Measurements from ENCODE around the gene ERCC6L.
"Not testable (repeated sequence)": the region's sequence is repeated elsewhere in the genome, so short reads cannot be mapped to it uniquely, and the experiment has no call there.

The ERCC6L gene

DNA sequence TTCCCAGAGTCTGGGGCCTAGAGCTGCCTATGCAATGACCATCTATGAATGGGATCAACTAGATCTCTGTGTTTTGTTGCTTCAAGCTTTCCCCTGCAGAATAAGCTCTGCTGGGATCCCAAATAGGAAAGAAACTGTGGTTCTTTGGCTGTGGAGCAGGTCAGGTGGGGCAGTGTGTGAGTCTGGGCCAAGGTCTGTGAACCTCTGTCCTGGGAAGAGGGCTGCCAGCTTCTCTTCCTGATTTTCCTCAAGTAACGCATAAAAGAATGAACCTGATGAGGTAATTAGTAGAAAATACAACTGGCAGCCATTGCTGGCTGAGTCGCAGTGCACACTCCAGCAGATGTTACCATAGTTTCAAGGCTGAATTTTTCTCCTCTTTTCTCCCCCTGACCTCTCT is 61.8 kb downstream of the ERCC6L start:
- no peak for DNase-seq (ENCODE audit: extremely low read depth in 1 of 2, low read depth in 1 of 2)

DNA sequence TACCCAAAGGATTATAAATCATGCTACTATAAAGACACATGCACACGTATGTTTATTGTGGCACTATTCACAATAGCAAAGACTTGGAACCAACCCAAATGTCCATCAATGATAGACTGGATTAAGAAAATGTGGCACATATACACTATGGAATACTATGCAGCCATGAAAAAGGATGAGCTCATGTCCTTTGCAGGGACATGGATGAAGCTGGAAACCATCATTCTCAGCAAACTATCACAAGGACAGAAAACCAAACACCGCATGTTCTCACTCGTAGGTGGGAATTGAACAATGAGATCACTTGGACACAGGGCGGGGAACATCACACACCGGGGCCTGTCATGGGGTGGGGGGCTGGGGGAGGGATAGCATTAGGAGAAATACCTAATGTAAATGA is 62.5 kb downstream of the ERCC6L start:
- DNase-seq (ENCODE audit: extremely low read depth in 1 of 2, low read depth in 1 of 2): not testable (repeated sequence)

DNA sequence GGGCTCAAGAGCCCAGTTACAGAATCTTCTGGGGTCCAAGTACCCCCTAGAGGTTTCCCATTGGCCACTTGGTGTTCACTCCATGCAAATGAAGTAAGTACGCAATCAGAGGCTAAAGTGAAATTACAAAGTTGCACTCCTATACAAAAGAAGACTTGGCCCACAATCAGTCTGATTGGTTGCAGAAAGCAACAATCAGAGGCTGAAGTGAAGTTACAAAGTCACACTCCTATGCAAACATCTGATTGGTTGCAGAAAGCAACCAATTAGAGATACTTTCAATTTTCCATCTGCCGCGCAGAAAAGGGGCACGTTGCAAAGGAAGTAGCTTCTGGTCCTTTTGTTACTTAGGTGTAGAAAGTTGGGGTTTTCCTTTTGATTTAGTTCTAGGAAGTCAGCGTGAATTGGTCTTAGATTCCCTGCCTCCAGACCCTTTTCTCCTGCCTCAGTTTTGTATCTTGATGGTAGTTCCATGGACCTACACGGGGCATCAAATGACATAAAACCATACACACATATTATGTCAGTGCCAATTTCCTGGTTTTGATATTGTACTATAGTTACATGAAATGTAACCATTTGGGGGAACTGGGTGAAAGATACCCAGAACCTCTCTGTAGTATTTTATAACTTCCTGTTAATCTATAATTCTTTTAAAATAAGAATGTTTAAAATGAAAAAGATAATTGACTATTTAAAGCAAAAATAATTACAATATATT is 69.7 kb downstream of the ERCC6L start:
- no peak for DNase-seq (ENCODE audit: extremely low read depth in 1 of 2, low read depth in 1 of 2)

DNA sequence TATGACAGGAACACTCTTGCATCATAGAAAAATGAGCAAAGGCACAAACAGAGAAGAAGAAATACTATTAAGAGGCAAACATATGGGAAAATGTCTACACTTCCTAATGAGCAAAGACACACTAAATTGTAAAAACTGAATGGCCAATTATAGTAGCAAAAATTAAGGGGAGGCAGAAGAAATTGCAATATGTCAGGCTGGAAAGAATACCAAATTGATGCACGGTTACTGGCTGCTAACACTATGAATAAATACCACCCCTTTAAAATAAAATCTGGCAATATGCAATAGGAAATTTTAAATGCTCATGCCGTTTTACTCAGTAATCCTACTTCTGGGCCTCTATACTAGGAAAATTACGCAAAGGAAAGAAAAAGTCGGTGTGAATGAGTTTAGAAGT is 73.3 kb downstream of the ERCC6L start:
- no peak for DNase-seq (ENCODE audit: extremely low read depth in 1 of 2, low read depth in 1 of 2)

DNA sequence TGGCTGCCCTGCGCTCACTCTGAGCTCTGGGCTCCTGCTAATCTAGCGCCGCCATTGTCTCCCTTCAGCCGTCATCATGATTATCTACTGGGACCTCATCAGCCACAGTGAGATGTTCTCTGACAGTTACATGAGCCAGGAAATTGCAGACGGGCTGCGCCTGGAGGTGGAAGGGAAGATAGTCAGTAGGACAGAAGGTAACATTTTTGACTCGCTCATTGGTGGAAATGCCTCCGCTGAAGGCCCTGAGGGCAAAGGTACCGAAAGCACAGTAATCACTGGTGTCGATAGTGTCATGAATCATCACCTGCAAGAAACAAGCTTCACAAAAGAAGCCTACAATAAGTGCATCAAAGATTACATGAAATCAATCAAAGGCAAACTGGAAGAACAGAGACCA is 79.1 kb downstream of the ERCC6L start:
- DNase-seq (ENCODE audit: extremely low read depth in 1 of 2, low read depth in 1 of 2): no peak

DNA sequence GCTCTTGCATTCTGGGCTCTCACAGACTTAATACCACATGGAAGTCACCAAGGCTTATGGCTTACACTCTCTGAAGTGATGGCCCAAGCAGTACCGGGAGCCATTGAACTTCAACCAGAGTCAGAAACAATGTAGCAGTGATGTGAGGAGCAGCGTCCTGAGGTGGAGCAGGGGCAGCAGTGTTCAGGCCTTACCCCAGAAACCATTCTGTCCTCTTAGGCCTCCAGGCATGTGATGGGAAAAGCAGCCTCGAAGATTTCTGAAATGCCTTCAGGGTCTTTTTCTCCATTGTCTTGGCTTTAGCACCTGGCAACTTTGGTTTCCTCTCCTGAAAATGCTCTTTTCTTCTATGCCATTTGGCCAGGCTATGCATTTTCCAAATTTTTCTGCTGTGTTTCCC is 80.1 kb downstream of the ERCC6L start:
- DNase-seq (ENCODE audit: extremely low read depth in 1 of 2, low read depth in 1 of 2): no peak
